NCI-H1092 (cell line): ENCODE measurements around the gene ASF1B.
"Not testable (repeated sequence)": the region's sequence is repeated elsewhere in the genome, so short reads cannot be mapped to it uniquely, and the experiment has no call there.

Experiments used
- DNase-seq: peaks from one replicate; lab custom pipeline; 2025; lab: John Stamatoyannopoulos, UW

ASF1B gene

DNA sequence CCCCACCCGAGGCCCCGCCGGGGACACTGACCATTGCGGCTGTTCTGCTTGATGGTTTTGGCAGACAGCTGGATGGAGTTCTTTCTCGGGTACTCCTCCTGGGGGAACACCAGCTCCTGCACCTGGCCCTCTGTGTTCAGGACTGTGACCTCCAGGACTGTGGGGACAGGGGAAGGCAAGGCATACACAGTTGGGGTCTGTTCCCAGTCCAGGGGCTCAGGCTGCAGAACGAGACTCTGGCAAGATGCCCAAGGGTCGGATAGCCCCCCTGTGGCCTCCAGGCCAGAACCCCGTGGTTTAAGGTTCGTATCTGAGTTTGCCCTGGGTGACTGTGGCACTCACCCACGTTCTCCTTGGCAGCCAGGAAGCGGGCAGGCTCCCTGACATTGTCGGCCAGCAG is 22.7 kb upstream of the ASF1B start:
- no peak for DNase-seq

DNA sequence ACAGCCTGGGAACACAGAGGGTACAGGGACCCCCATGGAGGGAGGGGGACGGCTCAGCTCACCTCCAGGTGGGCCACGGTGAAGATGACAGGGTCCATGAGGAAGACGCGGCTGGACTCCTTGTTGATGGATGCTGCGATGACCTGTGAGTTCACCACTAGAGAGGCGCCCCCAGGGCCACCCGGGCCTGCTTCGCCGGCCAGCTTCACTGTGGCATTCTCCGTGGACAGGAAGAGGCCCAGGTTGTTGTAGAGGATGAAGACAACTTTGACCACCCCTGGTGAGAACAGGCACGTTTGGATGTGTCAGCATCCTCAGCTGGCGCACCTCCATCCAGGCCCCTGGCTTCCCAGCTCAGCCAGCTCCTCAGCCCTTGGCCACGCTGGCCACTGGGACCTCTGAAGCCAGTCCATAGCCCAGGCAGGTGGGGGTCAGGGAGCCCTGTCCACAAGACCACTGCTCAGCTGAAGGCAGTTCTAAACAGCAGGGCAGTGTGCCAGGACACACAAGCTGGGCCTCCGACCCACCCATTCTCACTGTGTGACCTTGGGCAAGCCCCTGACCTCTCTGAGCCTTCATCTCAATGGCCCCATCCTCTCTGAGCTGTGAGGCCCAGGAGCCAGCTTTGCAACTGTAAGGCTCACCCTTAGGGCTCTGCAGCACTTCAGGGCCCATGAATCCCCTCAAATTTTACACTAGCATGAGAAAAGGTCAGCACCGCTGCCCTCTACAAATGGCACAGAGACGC is 22.1 kb upstream of the ASF1B start:
- no peak for DNase-seq

DNA sequence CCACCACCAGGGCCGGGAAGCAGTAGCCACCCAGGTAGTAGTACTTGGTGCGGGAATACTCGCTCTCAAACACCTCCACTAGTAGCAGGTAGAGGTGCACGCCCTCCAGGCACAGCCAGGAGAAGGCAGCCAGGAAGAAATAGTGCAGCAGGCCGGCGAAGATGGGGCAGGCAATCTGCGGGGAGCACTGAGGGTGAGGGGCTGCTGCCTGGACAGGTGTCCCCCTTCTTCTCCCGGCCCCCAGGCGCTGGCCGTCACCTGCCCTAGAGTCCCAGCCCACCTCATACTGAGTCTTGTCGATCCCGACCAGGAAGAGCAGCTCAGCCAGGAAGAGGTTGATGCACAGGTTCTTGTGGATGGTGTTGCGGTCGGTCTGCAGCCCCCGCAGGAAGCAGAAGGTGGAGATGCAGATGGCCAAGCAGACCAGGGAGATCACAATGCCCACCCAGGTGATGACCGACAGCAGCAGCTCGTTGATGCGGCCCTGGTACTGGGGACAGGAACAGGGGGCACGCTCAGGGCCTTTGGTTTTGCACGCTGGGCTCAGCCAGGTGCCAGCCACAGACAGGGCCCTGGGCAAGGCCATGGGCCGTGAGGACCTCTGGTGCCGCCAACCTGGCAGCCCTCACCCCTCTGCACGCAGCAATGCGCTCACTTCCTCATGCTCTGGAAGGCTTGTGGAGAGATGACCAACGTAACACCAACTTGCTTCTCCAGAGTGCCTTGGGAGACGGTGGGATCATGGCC is 20.8 kb upstream of the ASF1B start:
- DNase-seq: no peak

DNA sequence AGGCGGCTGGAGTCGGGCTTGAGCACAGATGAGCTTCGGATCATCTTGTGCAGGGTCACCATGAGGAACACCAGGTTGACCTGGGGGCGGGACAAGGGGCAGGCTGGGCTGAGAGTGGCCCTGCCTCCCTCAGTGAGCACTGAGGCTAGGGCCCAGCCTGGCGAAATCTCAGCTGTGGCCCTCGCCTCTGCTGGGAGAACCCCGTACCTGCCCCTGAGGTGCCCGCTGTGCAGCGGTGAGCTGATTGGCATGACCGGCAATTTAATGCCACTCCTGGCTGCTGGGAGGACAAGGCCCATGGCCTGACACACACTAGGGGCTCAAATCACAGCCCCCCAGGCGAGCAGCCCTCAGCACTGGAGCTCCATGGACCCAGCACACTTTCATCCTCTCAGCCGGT is 19.7 kb upstream of the ASF1B start:
- DNase-seq: no peak

DNA sequence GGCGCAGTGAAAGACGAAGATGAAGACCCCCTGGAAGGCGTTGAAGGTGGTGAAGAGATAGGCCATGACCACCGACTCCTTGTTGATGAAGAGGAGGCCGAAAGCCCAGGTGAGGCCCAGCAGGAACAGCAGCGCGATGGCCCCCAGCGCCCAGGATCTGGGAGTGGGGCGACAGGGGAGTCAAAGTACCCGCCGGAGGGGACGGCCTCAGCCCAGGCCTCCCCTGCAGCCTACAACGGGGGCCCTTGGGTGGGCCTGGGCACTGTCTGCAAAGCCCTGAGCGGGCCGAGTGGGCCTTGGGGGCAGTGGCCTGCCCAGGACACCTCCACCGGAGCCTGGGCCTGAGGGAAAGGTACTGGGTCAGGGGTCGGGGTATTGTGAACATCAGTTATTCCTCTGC is 19.0 kb upstream of the ASF1B start:
- no peak for DNase-seq

DNA sequence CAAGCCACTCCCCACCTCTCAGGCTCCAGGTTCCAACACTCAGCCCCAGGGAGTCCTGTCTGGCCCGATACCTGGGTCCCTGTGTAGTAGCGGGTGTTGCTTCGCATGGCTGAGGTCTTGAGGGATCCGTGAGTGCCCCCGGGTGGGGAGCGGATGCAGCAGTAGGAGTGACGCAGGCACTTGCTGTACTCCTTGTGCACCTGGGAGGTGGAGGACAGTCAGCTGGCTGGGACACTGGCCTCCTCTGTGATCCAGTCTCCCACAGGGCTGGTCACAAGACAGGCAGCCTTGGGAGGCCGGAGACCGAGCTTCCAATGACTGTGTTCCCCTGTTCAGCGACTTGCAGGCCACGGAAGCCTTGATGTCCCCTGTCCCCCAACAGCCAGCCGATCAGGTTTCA is 16.3 kb upstream of the ASF1B start:
- no peak for DNase-seq

DNA sequence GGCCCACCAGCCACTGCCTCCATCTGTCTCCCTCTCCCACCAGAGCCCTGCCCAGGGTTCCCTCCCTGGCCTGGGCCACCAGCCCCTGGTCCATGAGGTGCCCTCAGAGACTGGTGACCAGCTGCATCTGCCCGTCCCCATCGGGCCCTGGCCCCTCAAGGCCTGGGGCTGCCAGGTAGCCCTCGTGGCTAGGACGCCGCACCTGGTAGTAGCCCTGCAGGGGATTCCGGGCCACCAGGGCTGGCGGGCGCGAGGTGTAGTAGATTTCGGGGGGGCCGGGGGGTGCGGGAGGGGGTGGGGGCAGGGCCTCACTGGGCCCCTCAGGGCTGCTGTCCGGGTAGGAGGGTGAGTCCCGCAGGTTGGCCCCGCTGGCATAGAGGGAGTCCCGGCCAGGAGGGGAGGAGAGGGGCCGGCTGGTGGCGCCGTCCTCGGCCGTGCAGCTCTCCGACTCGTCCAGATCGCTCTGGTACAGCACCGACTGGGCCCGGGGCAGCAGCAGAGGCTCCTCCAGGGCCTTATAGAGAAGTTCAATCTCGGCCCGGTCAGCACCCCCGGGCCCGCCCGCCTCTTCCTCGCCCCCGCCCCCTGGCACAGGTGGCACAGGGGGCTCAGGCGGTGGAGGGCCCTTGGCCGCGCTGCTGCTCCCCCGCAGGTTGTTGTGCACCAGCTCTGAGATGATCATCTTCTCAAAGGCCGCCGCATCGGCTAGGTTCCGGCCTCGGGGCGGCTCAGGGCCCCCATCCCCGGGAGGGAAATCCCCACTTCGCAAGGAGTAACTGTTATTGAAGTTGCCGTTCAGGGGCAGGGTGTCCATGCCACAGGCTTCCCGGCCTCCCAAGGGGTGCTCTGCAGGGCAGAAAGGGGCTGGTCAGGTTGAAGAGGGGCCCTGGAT is 14.6 kb upstream of the ASF1B start:
- no peak for DNase-seq

DNA sequence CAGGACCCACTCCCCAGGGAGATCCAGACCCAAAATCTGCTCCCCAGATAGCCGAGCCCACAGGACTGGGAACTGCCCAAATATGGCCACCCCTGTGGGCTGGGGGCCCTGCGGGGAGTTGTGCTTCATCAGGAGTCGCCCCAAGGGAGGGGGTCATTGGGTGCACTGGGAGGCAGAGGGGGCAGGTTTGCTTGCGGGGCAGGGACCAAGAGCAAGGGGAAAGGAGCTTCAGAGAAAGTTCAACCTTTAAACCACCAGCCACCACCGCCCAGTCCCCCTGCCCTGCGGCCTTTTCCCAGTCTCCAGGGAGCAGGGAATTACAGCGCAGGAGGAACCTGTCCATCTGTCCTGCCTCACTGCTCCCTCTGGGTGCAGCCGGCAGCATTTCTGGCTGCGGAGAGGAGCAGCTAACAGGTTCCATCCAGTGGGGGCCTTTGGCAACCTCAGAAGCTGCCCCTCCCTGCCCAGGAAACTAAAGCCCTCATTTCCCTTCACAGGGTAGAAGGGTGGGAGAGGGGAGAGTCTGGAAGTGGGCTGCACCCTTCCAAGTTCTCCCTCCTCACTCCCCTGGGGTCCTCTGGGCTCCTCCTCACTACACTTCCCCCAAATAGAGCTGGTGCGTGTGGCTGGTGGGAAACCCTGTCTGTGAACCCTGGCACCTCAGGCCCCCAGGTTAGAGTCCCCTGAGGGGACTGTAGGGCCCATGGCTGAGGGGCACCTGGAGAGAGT is 13.8 kb upstream of the ASF1B start:
- DNase-seq: no peak

DNA sequence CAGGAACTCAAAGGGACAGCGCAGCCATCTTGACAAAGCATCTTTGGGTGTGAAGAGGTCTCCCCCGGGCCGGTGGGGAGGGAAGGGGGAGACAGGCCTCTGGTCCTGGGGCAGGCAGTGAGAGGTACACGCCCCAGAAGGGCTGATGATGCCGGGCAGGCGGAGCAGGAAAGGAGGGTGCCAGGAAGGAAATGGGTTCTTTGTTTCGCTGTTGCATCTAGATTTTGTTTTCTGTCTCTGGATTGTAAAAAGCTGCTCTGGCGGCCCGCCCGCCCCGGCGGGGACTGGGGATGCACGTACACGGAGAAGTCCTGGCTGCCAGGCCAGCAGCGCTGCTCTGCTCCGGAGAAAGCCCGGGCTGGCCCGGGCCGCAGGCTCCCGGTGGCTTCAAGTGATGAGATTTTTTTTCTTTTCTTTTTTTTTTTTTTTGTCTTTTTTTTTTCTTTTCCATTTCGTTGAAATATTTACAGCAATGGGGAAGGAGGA is 13.2 kb upstream of the ASF1B start:
- no peak for DNase-seq

DNA sequence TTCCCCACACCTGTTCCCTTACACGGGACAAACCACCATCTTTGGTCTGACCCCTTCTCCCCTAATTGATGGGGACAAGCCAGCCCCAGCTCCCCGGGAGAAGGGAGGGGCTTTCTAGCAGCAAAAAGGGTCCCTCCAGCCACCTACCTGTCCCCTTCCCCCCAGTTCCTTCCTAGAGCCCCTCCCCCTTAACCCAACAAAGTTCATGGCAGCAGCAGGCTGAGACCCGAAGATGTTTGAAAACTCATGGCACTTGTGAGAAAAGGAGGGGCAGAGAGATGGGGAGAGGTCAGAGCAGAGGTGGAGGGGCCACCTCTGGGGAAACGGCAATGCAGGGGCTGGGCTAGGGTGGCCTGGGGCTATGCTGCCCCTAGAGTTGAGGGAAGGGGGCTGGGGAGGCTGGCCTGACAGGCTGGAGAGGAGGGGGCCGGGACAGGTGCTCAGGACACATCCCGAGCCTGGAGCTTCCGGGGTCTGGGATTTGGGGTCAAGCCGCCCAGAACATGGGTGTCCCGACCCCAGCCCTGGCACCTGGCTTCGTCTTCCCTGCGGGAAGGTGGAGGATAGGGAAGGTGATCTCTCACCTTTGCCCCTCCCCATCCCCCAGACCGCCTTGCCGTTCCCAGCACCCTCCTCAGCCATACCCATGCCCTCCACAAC is 12.5 kb upstream of the ASF1B start:
- DNase-seq: no peak

DNA sequence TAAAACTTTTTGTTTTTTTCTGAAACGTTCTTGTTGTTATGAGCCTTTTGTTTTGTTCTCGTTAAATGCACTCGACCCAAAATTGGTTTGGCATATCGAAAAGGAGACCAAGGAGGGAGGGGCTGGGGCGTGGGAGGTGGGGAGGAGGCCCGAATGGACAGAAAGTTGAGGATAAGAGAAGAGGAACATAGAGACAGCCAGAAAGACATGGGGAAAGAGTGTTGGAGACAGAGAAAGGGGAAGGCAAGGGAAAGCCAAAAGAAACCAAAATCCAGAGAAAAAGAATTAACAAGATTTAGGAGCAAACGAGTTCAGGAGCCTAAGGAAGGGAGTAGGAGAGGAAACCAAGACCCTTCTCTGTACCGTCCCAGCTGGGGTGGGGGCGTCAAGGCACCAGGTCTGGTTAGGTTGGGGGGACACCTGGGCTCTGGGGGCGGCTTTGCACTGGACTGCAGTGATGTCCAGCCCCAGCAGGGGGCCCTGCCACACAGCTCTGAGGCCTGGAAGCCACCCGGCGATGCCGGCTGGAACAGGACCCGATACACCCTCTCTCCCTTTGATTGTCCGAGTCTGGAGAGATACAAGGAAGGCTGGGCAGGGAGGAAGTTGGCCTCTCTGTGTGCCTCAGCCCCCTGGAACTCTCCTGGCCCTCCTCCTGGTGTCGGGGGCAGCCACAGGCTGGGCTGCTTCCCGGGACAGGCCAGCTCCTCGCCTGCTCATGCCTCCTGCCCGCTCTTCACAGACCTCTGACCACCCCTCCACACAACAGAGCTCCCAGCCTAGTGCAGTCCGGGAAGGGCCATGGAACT is 11.6 kb upstream of the ASF1B start:
- DNase-seq: no peak

DNA sequence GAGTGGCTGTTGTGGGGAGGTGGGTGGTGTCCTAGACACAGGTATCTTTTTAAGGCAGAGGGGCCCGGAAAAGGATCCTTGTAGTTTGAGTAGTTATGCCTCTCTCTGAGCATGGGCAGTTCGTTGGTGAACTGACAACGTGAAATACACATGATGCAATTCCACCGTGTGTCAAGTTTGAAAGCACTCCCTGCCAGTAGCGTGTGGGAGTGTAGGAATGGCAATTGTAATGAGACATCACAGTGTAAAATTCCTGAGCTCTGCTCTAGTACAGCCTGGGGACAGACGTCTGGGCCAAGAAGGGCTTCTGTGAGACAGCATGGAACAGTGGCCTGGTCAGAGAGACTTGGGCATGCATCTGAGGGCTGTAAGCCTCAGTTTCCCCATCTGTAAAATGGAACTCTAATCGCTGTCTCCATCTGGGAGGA is 10.4 kb upstream of the ASF1B start:
- no peak for DNase-seq

DNA sequence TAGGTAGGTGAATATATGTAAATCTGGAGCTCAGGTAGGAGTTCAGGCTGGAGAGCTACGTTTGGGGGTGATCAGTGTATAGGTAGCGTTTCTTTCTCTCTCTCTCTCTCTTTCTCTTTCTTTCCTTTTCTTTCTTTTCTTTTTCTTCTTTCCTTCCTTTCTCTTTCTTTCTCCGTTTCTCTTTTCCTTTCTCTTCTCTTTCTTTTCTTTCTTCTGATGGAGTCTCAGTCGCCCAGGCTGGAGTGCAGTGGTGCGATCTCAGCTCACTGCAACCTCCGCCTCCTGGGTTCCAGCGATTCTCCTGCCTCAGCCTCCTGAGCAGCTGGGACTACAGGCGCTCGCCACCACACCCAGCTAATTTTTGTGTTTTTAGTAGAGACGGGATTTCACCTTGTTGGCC is 9.8 kb upstream of the ASF1B start:
- DNase-seq: not testable (repeated sequence)

DNA sequence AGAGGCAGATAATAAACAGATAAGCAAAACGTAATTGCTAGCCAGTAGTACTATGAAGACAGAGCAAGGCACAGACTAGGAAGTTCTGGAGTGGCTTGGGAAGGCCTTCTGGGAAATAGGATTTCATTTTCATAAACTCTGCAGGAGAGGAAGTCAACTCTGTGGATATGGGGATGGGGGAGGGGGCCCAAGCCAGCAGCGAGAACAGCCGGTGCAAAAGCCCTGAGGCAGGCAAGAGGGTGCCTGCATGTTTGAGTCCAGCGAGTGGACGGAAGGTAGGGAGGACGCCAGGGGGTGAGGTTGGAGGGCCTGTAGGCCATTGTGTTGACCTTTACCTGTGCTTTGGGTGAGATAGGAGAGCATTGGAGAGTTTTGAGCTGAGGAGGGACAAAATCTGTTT is 9.0 kb upstream of the ASF1B start:
- DNase-seq: no peak

DNA sequence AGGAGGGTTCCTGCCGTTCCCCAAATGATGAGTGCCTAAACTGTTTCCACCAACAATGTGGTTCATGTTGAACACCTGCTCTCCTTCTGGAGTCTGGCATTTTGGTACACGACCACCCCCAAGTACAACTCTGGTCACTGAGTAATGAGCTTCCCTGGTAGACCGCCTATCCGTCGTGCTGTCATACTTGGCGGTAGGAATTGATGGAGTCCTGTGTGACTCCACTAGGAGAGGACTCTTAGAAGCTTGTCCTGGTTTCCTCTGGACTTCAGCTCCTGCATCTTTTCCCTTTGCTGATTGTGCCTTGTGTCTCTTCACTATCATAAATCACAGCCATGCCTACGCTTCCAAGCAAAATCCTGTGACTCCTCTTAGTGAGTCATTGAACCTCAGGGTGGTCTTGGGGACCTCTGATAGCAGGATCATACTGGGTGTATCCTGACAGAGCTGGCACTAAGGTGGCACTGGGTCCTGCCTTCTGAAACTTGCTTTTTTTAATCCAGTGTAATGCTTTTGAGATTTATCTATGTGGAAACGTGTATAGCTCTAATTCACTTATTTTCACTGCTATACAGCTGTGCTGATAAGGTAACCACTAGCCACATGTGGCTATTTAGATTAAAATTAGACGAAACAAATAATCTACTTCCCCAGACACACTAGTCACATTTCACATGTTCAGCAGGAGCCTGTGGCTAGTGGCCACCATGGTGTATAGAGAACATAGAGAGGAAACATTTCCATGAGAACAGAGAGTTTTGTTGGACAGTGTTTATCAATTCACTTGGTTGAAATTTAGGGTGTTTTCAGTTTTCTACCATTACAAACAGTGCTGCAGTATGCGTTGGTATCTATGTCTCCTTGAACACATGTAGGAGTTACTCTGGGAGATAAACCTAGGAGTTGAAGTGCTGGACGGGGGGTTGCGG is 6.1 kb upstream of the ASF1B start:
- DNase-seq: no peak

DNA sequence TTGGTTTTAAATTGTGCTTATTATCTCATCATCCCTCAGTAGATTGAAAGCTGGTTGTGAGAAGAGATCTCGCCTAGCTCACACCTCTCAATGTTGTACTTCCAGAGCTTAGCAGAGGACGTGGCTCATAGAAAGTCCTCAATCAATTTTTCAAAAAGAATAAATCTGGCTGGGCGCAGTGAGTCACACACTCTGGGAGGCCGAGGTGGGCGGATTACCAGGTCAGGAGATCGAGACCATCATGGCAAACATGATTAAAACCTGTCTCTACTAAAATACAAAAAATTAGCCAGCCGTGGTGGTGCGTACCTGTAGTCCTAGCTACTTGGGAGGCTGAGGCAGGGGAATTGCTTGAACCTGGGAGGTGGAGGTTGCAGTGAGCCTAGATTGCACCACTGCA is 4.7 kb upstream of the ASF1B start:
- no peak for DNase-seq

DNA sequence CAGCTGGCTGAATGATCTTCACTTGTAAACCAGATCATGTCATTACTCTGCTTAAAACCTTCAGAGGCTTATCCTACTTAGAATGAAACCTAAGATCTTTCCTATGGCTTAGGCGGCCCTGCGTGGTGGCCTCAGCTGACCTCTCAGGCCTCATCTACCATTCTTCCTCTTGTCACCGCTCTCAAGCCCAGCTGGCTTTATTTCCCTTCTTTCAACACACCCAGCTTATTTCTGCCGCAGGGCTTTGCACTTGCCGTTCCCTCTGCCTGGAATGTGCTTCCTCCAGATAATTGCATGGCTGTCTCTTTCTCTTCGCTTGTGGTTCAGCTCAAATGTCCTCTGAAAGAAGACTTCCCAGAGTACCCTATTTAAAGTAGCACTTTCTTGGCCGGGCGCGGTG is 3.6 kb upstream of the ASF1B start:
- DNase-seq: no peak

DNA sequence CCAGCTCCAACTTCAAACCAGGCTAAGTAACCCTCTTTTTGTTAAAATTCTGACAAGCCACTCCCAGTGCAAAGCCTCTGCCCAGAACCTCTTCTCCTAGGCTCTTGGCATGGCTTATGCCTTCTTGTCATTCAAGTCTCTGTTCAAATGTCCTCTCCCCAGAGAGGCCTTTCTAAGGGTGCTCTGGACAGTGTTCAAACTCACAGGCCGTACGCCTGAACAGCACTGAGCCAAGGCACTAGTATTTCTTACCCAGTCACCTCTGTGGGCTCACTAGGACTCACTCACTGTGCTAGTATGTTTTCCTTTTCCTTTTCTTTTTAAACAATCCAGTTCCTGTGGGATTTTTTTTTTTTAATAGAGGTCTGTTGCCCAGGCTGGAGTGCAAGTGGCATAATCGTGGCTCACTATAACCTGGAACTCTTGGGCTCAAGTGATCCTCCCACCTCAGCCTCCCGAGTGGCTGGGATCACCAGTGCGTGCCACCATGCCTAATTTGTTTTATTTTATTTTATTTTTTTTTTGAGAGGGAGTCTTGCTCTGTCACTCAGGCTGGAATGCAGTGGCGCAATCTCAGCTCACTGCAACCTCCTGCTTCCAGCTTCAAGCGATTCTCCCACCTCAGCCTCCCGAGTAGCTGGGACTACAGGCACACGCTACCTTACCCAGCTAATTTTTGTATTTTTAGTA is 2.3 kb upstream of the ASF1B start:
- DNase-seq: no peak
